ENCODE data around the gene SUGP2.
"Not testable (repeated sequence)": the region's sequence is repeated elsewhere in the genome, so short reads cannot be mapped to it uniquely, and the experiment has no call there.

SUGP2 gene

DNA sequence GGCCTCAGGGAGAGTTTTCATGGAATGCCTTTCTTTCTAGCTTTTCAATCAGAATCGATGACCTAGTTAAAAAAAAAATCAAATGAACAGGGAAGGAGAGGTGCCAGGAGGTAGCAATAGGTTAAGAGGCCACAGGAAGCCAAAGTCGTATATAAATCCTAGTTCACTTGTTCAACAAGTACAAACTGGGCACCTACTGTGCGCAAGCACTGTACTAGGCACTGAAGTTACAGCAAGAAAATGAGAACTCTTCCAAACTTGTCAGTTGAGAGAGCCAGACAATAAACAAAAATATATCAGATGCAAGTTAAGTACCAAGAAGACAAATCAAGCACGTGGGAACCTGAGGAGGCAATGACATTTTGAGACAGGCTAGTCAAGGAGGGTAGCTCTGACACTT, 6.1 kb downstream of the SUGP2 start:
- ChIA-PET CTCF (no interaction called here), POLR2A (no interaction called here)
- DNase-seq (ENCODE audit: extremely low spot score), result no peak
- TF ChIP-seq, protein P1, sequence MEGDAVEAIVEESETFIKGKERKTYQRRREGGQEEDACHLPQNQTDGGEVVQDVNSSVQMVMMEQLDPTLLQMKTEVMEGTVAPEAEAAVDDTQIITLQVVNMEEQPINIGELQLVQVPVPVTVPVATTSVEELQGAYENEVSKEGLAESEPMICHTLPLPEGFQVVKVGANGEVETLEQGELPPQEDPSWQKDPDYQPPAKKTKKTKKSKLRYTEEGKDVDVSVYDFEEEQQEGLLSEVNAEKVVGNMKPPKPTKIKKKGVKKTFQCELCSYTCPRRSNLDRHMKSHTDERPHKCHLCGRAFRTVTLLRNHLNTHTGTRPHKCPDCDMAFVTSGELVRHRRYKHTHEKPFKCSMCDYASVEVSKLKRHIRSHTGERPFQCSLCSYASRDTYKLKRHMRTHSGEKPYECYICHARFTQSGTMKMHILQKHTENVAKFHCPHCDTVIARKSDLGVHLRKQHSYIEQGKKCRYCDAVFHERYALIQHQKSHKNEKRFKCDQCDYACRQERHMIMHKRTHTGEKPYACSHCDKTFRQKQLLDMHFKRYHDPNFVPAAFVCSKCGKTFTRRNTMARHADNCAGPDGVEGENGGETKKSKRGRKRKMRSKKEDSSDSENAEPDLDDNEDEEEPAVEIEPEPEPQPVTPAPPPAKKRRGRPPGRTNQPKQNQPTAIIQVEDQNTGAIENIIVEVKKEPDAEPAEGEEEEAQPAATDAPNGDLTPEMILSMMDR (IDR thresholded peaks at IDR 0.05; ENCODE audit: control extremely low read depth, extremely low read depth, low read depth, missing control alignments), result no peak

DNA sequence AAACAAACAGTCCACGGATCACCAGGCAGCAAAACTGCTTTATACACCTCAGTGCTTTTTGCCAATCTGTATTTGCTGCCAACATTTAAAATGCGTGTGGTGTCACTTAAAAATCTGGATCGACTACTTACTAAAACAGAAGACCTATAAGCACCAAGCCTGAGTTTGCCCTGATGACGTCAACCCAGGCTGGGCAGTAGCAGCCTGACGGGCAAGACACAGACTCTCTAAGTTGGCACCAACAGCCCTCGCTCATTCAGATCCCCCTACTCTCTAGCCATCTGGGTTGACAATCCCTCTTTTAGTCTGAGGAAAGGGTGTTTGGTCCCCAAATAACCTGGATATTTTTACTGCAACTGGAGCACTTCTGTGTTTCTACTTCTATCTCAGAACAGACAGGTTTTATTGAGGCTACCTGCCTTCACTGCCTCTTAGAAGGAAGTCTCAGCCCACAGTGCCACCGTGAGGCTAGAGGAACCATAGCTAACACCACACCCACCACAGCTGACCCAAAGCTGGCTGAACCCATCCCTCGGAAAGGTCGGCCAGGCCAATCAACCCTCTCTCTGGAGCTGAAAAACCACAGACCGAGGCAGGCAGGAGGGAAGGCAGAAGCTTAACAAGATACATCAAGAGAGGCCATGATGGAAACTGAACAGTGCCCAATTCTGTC, 6.9 kb downstream of the SUGP2 start:
- POLR2A ChIA-PET, result no interaction called here
- no peak for DNase-seq (ENCODE audit: extremely low spot score)
- TF ChIP-seq, protein P1 (IDR thresholded peaks at IDR 0.05; ENCODE audit: control extremely low read depth, extremely low read depth, low read depth, missing control alignments), result peak; percentile 15
- CTCF ChIA-PET, result no interaction called here

DNA sequence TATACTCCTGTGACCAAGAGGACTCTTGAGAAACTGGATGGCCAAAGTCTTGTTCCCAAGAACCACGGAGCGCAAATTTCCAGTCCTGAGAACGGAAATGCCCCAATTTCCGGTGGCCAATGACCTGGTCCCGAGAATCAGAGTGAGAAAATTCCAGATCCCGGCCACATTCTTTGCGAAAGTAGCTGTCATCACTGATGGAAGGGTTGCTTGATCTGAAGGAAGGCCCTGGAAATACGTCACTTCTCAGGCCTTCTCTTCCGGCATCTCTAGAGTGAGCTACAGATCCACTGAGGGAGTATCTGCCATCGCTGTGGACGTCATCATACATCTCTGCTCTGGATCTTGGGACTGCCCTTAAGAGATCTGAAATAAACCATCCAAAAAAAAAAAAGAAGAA, 7.5 kb downstream of the SUGP2 start:
- TF ChIP-seq, protein P1 (IDR thresholded peaks at IDR 0.05; ENCODE audit: control extremely low read depth, extremely low read depth, low read depth, missing control alignments), result no peak
- no peak for DNase-seq (ENCODE audit: extremely low spot score)
- ChIA-PET CTCF (no interaction called here), POLR2A (no interaction called here)

DNA sequence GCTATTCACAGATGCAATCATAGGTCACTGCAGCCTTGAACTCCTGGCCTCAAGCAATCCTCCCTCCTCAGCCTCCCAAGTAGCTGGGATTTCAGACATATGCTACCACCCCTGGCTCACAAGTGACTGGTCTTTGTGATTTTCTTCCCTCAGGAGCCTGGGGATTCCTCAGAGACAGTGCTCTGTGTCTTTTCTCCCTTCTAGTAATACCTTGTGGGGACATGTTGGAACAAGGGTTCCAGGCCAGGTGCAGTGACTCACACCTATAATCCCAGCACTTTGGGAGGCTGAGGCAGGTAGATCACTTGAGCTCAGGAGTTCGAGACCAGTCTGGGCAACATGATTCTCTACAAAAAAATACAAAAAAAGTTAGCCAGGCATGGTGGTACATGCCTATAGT, 9.9 kb downstream of the SUGP2 start:
- DNase-seq (ENCODE audit: extremely low spot score); POLR2A ChIA-PET; CTCF ChIA-PET: not testable (repeated sequence)

DNA sequence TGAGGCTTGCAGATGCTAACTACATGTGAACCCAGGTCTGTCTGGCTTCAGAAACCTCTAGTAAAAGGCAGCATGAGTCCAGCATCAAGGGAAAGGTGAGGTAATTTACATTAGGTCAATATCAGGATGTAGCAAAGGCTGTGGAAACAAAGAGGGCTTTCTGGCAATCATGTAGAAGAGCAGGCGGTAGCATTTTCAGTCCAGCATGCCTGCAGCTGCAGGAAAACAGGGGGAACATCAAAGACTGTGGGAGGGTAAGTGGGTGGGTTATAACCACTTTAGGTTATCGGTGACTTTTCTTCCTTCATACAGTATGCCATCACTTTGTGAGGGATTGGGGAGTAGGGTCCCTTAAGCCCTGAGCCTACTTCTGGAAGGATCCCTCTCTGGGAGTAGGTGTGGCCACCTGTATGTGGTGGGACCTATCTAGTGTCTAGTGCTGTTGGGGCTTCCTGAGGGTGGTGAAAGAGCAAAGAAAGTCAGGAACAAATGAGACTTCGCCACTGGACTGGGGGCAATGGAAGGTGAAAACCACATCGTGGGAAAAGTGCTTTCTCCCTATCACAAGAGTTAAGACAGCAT, 10.8 kb downstream of the SUGP2 start:
- TF ChIP-seq, protein P1 (IDR thresholded peaks at IDR 0.05; ENCODE audit: control extremely low read depth, extremely low read depth, low read depth, missing control alignments), result no peak
- POLR2A ChIA-PET, result no interaction called here
- DNase-seq (ENCODE audit: extremely low spot score), result no peak
- CTCF ChIA-PET, result no interaction called here

DNA sequence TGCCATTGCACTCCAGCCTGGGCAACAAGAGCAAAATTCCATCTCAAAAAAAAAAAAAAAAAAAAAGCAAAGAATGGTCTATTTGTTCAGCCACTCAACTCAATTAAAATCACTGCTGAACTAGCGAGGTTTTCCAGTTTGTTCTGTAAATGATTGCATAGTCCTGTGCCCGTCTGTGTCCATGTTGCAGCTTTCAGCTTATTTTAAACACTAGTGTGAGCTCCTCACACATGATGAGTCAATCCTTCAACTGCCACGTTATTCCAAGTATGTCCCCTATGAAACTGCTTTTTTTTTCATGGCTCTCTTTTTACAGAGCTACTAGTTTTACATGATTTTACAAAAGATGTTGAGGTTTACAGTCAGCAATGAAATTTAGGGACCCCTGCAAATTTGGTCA, 12.2 kb downstream of the SUGP2 start:
- POLR2A ChIA-PET, result interaction anchor here (1.0 kb wide), 1 partner anchor 16 kb away, joined by 3 read pairs; no protein-coding TSS in a partner anchor
- CTCF ChIA-PET, result interaction anchor here (0.9 to 1.5 kb wide), 4 partner anchors 8 to 17 kb away, joined by 3 to 5 read pairs (median 4); no protein-coding TSS in a partner anchor

DNA sequence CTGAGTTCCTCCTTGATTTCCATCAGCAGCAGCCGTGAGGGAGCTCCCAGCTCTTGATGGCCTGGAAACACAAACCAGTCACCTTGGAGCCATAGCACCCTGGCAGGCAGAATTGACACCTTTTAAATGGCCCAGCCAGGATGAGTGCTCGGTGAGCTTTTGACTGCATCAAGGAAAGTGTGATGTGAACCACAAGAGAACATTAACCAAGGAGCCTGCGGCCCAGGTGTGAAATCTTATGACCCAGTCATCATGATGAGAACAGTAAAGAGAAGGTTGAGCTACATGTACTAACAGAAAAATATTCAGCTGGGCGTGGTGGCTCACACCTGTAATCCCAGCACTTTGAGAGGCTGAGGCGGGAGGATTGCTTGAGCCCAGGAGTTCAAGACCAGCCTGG, 22.8 kb downstream of the SUGP2 start:
- TF ChIP-seq, protein P1 (IDR thresholded peaks at IDR 0.05; ENCODE audit: control extremely low read depth, extremely low read depth, low read depth, missing control alignments), result no peak
- ChIA-PET POLR2A (no interaction called here), CTCF (interaction anchor here (0.7 to 1.4 kb wide), 2 partner anchors 19 to 24 kb away, joined by 3 read pairs; no protein-coding TSS in a partner anchor)
- DNase-seq (ENCODE audit: extremely low spot score), result no peak

More for the DNA sequence above, 12.2 kb downstream of the SUGP2 start:
- TF ChIP-seq, protein P1 (IDR thresholded peaks at IDR 0.05; ENCODE audit: control extremely low read depth, extremely low read depth, low read depth, missing control alignments), result no peak
- DNase-seq (ENCODE audit: extremely low spot score), result no peak
